Prostate gland (tissue), 2 donors: Measurements from ENCODE around the gene RBM33.

ENCODE experiments used
- POLR2AphosphoS5 ChIP-seq: sonication (generic); formaldehyde crosslinking; IDR thresholded peaks from one replicate; pipeline ENCODE4 v1.6.1; 2017; ENCODE audit warnings: antibody characterized with exemption
- TF ChIP-seq, protein P1 (sequence below), 4 experiments: fragments of 200-600 bp in 2 of 4; fragments of 450-650 bp in 2 of 4; sonication (generic) in 2 of 4; IDR thresholded peaks; 1 replicate in 3 of 4; 2 replicates in 1 of 4; pipeline ENCODE4 v1.5.1; 2016 to 2019; ENCODE audit warnings: antibody characterized with exemption in 4 of 4, mild to moderate bottlenecking in 2 of 4, moderate library complexity in 2 of 4

- TF ChIP-seq, protein P1, sequence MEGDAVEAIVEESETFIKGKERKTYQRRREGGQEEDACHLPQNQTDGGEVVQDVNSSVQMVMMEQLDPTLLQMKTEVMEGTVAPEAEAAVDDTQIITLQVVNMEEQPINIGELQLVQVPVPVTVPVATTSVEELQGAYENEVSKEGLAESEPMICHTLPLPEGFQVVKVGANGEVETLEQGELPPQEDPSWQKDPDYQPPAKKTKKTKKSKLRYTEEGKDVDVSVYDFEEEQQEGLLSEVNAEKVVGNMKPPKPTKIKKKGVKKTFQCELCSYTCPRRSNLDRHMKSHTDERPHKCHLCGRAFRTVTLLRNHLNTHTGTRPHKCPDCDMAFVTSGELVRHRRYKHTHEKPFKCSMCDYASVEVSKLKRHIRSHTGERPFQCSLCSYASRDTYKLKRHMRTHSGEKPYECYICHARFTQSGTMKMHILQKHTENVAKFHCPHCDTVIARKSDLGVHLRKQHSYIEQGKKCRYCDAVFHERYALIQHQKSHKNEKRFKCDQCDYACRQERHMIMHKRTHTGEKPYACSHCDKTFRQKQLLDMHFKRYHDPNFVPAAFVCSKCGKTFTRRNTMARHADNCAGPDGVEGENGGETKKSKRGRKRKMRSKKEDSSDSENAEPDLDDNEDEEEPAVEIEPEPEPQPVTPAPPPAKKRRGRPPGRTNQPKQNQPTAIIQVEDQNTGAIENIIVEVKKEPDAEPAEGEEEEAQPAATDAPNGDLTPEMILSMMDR (IDR thresholded peaks at IDR 0.05), result no peak
- no peak for TF ChIP-seq POLR2AphosphoS5
Observed at GRCh38 chr7:155745737-155746136, 101.3 kb downstream of the RBM33 start.
